ENCODE measurements around the gene MATN3. TPM values are rescaled to one million over a fixed set of nuclear protein-coding genes. Genes with fewer than 3 reads are reported as not detected.

The MATN3 gene
- total RNA-seq, 1 experiment from 2014 or later: 18.1 TPM

GRCh38 chr2:20021405-20022009, 9.0 kb upstream of the MATN3 start:
- H3K4me3 Mint-ChIP-seq (ENCODE audit: unreplicated experiment): no peak overlapping the region
- CTCF ChIA-PET: no interaction called here
- BruUV-seq (replicated peaks): no TSS peak
- H3K27me3 Mint-ChIP-seq (ENCODE audit: insufficient read depth, unreplicated experiment): no peaks in the 10 kb centered on the region
- TF ChIP-seq CTCF (IDR thresholded peaks at IDR 0.05; ENCODE audit: insufficient read depth in 1 of 2, low read depth in 1 of 2, low read length in 1 of 2, severe bottlenecking in 1 of 2, unreplicated experiment in 1 of 2): no peak
- no peaks in the 10 kb centered on the region for H3K36me3 Mint-ChIP-seq (ENCODE audit: insufficient read depth, unreplicated experiment)
- DNase-seq: no peak
- intact Hi-C loops (cut with micrococcal nuclease; ENCODE audit: unreplicated experiment): no loop called here
- peaks cover 3% of the 10 kb centered on the region for H3K4me1 Mint-ChIP-seq (ENCODE audit: low read depth, unreplicated experiment)
- Histone ChIP-seq H3K36me3 (ENCODE audit: control insufficient read depth, insufficient read depth, low read length) (no peaks in the 10 kb centered on the region), H3K4me3 (ENCODE audit: low read depth, low read length) (no peak overlapping the region), H3K27me3 (replicated peaks; ENCODE audit: control insufficient read depth, insufficient read depth, low read length) (peaks cover 1% of the 10 kb centered on the region; the same call in 1 of the 2 replicates), H3K9me3 (peaks cover 9% of the 10 kb centered on the region), H3K4me1 (no peaks in the 10 kb centered on the region)
- POLR2A ChIA-PET: no interaction called here
- H3K9me3 Mint-ChIP-seq (ENCODE audit: unreplicated experiment): peaks cover 28% of the 10 kb centered on the region
- H3K27ac Mint-ChIP-seq (ENCODE audit: unreplicated experiment): no peak overlapping the region

- intact Hi-C loops (cut with micrococcal nuclease; ENCODE audit: unreplicated experiment): no loop called here
- Mint-ChIP-seq H3K4me3 (ENCODE audit: unreplicated experiment) (no peak overlapping the region), H3K9me3 (ENCODE audit: unreplicated experiment) (peaks cover 28% of the 10 kb centered on the region), H3K27me3 (ENCODE audit: insufficient read depth, unreplicated experiment) (no peaks in the 10 kb centered on the region), H3K27ac (ENCODE audit: unreplicated experiment) (no peak overlapping the region), H3K4me1 (ENCODE audit: low read depth, unreplicated experiment) (peaks cover 7% of the 10 kb centered on the region), H3K36me3 (ENCODE audit: insufficient read depth, unreplicated experiment) (no peaks in the 10 kb centered on the region)
- POLR2A ChIA-PET: no interaction called here
- H3K9me3 ChIP-seq: peaks cover 9% of the 10 kb centered on the region
- no peak for TF ChIP-seq CTCF (IDR thresholded peaks at IDR 0.05; ENCODE audit: insufficient read depth in 1 of 2, low read depth in 1 of 2, low read length in 1 of 2, severe bottlenecking in 1 of 2, unreplicated experiment in 1 of 2)
- H3K4me1 ChIP-seq: no peaks in the 10 kb centered on the region; the same call in 1 of the 2 replicates
- no peak for DNase-seq
- peaks cover 1% of the 10 kb centered on the region; the same call in 1 of the 2 replicates for H3K27me3 ChIP-seq (replicated peaks; ENCODE audit: control insufficient read depth, insufficient read depth, low read length)
- CTCF ChIA-PET: no interaction called here
- H3K4me3 ChIP-seq (ENCODE audit: low read depth, low read length): no peak overlapping the region
- no peaks in the 10 kb centered on the region for H3K36me3 ChIP-seq (ENCODE audit: control insufficient read depth, insufficient read depth, low read length)
- BruUV-seq (replicated peaks): no TSS peak
Measured at GRCh38 chr2:20019747-20020146, 7.3 kb upstream of the MATN3 start.

- Mint-ChIP-seq H3K4me3 (ENCODE audit: unreplicated experiment) (no peak overlapping the region), H3K36me3 (ENCODE audit: insufficient read depth, unreplicated experiment) (peaks cover 3% of the 10 kb centered on the region), H3K4me1 (ENCODE audit: low read depth, unreplicated experiment) (peaks cover 12% of the 10 kb centered on the region), H3K9me3 (ENCODE audit: unreplicated experiment) (peaks cover 38% of the 10 kb centered on the region), H3K27me3 (ENCODE audit: insufficient read depth, unreplicated experiment) (no peaks in the 10 kb centered on the region), H3K27ac (ENCODE audit: unreplicated experiment) (no peak overlapping the region)
- no peak for TF ChIP-seq CTCF (IDR thresholded peaks at IDR 0.05; ENCODE audit: insufficient read depth in 1 of 2, low read depth in 1 of 2, low read length in 1 of 2, severe bottlenecking in 1 of 2, unreplicated experiment in 1 of 2)
- ChIA-PET POLR2A (no interaction called here), CTCF (no interaction called here)
- Histone ChIP-seq H3K4me3 (ENCODE audit: low read depth, low read length) (no peak overlapping the region), H3K36me3 (ENCODE audit: control insufficient read depth, insufficient read depth, low read length) (no peaks in the 10 kb centered on the region), H3K4me1 (peaks cover under 1% of the 10 kb centered on the region; the same call in 1 of the 2 replicates), H3K9me3 (peaks cover 9% of the 10 kb centered on the region), H3K27me3 (replicated peaks; ENCODE audit: control insufficient read depth, insufficient read depth, low read length) (peaks cover 1% of the 10 kb centered on the region; the same call in 1 of the 2 replicates)
- intact Hi-C loops (cut with micrococcal nuclease; ENCODE audit: unreplicated experiment): no loop called here
- DNase-seq: no peak
- no TSS peak for BruUV-seq (replicated peaks)
Measured at GRCh38 chr2:20018601-20019152, 6.2 kb upstream of the MATN3 start.
